PC-9 (cell line): Measurements from ENCODE around the gene RAB37.

Experiments
- EZH2 ChIP-seq: fragments of 200-600 bp; sonication (generic); IDR thresholded peaks from 2 replicates; pipeline ENCODE4 v1.8.0; 2017; ENCODE audit warnings: antibody characterized with exemption, low read depth
- TF ChIP-seq, protein P1 (sequence below): fragments of 200-600 bp; sonication (generic); conservative IDR thresholded peaks from 2 replicates; pipeline ENCODE4 v1.6.1; 2017; ENCODE audit warnings: mixed run types, antibody characterized with exemption, mild to moderate bottlenecking, moderate library complexity

DNA sequence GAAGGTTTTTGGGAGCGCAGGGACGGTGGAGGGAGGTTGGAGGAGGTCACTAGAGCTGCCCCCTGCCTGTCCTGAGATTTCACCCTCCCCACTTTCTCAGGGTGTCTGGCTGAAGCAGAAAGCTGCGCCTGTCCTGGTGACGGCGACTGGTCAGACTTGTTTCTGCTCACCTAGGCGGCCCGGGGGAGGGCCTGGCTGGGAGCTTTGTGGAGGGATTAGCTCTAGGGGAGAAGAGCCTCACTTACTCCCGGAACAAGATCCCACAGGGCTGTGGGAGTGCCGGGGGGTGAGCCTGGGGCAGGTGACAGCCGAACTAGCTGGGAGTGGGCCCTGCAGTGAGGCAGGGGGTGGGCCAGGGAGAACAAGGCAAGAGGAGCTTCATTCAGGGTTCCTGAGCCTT, 22.9 kb downstream of the RAB37 start:
- TF ChIP-seq, protein P1, sequence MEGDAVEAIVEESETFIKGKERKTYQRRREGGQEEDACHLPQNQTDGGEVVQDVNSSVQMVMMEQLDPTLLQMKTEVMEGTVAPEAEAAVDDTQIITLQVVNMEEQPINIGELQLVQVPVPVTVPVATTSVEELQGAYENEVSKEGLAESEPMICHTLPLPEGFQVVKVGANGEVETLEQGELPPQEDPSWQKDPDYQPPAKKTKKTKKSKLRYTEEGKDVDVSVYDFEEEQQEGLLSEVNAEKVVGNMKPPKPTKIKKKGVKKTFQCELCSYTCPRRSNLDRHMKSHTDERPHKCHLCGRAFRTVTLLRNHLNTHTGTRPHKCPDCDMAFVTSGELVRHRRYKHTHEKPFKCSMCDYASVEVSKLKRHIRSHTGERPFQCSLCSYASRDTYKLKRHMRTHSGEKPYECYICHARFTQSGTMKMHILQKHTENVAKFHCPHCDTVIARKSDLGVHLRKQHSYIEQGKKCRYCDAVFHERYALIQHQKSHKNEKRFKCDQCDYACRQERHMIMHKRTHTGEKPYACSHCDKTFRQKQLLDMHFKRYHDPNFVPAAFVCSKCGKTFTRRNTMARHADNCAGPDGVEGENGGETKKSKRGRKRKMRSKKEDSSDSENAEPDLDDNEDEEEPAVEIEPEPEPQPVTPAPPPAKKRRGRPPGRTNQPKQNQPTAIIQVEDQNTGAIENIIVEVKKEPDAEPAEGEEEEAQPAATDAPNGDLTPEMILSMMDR = no peak; the same call in 1 of the 2 replicates
- no peak for TF ChIP-seq EZH2
